ENCODE measurements around the gene NYNRIN. TPM values are rescaled to one million over a fixed set of nuclear protein-coding genes. Genes with fewer than 3 reads are reported as not detected.

NYNRIN gene
- total RNA-seq, 4 donors from 2014 or later = 4.7 to 14.7 (median 11.8) TPM

DNA sequence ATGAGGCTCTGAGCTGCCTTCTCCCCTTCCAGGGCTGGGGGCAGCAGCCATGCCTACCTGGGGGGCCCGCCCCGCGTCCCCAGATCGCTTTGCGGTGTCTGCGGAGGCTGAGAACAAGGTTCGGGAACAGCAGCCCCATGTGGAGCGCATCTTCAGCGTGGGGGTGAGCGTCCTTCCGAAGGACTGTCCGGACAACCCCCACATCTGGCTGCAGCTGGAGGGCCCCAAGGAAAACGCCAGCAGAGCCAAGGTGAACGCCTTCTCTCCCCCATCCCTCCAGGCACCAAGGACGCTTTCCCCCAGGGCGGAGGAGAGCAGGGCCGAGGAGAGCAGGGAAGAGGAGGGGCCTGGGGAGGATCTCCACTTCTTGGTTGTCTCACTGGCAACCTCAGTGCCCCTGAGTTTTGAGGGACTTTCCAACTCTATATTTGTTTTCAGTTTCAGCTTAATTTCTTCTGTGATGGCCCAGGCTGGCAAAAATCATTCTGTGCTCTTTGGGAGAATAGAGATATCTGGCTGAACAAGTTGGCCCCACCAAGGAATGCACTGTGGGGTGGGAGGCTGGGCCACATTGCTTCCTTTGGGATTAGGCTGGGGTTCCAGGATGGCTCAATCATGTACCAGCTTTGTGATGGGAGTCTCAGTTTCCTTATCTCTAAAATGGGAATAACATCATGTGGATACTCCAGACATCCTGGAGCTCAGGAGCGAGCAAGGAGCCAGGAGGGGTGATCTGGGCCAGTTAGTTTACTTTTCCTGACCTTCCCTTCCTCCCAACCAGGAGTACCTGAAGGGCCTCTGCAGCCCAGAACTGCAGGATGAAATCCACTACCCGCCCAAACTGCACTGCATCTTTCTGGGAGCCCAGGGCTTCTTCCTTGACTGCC, 32.1 kb downstream of the NYNRIN start:
- H3K27ac ChIP-seq = peak overlapping the region; percentile 93 to 99 (median 98)
- no peak for DNase-seq
- peak overlapping the region; percentile 59 to 88 (median 80) for H3K4me3 ChIP-seq
- TF ChIP-seq CTCF (IDR thresholded peaks at IDR 0.05) = peak in 1 of 6 experiments; percentile 17
- TF ChIP-seq POLR2A (IDR thresholded peaks at IDR 0.05) = no peak
- peaks cover 26 to 77% (median 39%) of the 10 kb centered on the region in 3 donors for H3K4me1 ChIP-seq
- no peaks in the 10 kb centered on the region for H3K9me3 ChIP-seq
- peaks cover 14 to 46% (median 15%) of the 10 kb centered on the region in 3 donors for H3K36me3 ChIP-seq
- intact Hi-C loops (cut with DNase I) = loop anchor here (5.0 kb wide), 2 partner anchors 64 to 99 kb away; partner anchors contain the start of gene NFATC4
- H3K27me3 ChIP-seq = no peaks in the 10 kb centered on the region
- WGBS, 2 donors = 10 to 13% methylated on average over 5 to 16 of the region's 19 CpGs

DNA sequence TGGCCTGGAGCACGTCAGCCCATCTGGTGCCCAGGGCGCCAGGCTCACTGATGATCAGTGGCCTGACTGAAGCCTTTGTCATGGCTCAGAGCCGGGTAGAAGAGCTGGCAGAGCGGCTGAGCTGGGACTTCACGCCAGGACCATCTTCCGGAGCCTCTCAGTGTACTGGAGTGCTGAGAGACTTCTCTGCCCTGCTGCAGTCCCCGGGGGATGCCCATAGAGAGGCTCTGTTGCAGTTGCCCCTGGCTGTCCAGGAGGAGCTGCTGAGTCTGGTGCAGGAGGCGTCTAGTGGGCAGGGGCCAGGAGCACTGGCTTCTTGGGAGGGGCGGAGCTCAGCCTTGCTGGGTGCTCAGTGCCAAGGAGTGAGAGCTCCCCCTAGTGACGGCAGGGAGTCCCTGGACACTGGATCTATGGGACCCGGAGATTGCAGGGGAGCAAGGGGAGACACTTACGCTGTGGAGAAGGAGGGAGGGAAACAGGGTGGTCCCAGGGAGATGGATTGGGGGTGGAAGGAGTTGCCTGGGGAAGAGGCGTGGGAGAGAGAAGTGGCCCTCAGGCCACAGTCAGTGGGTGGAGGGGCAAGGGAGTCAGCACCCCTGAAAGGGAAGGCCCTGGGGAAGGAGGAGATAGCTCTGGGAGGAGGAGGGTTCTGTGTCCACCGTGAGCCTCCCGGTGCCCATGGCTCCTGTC, 32.9 kb downstream of the NYNRIN start:
- H3K27ac ChIP-seq = peak overlapping the region; percentile 93 to 99 (median 98)
- peak; percentile 56 for DNase-seq
- 17 to 22% methylated on average over 4 to 10 of the region's 15 CpGs for WGBS, 2 donors
- H3K4me1 ChIP-seq = peaks cover 27 to 77% (median 43%) of the 10 kb centered on the region in 3 donors
- peaks cover 14 to 54% (median 20%) of the 10 kb centered on the region in 3 donors for H3K36me3 ChIP-seq
- TF ChIP-seq POLR2A (IDR thresholded peaks at IDR 0.05) = no peak
- TF ChIP-seq CTCF (IDR thresholded peaks at IDR 0.05) = peak; percentile 85 to 96 (median 92)
- peak overlapping the region in 3 of 4 donors; percentile 79 to 88 (median 80) for H3K4me3 ChIP-seq
- no peaks in the 10 kb centered on the region for H3K9me3 ChIP-seq
- H3K27me3 ChIP-seq = no peaks in the 10 kb centered on the region
- intact Hi-C loops (cut with DNase I) = loop anchor here (5.0 kb wide), 2 partner anchors 64 to 99 kb away; partner anchors contain the start of gene NFATC4

DNA sequence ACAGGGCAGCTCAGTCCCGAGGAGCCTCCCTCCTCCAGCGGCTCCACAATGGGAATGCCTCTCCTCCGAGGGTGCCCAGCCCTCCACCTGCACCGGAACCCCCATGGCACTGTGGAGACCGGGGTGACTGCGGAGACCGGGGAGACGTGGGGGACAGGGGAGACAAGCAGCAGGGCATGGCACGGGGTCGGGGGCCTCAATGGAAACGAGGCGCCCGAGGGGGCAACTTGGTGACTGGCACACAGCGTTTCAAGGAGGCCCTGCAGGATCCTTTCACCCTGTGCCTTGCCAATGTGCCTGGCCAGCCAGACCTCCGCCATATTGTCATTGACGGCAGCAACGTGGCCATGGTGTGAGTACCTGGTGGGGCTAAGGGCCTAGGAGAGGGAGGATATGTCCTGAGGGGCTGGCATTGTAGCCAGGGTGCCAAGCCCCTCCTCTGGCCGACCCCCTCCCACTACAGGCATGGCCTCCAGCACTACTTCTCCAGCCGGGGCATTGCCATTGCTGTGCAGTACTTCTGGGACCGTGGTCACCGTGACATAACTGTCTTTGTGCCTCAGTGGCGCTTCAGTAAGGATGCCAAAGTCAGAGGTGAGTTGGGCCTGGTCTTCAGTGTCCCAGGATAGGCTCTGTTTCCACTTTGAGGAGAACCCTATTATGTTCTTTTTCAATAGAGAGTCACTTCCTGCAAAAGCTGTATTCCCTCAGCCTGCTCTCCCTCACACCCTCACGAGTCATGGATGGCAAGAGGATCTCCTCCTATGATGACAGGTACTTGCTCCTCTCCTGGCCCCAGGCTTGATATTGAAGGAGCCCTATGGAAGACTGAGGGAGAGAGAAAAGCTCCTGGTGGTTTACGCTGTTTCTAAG, 33.7 kb downstream of the NYNRIN start:
- 79 to 83% methylated on average over 6 to 18 of the region's 24 CpGs for WGBS, 2 donors
- intact Hi-C loops (cut with DNase I) = loop anchor here (5.0 kb wide), 2 partner anchors 65 to 100 kb away; partner anchors contain the start of gene NFATC4
- Histone ChIP-seq H3K36me3 (peaks cover 19 to 62% (median 27%) of the 10 kb centered on the region in 3 donors), H3K27ac (peak overlapping the region in 3 of 4 donors; percentile 97 to 99 (median 99)), H3K27me3 (no peaks in the 10 kb centered on the region), H3K9me3 (no peaks in the 10 kb centered on the region), H3K4me3 (peak overlapping the region in 3 of 4 donors; percentile 79 to 88 (median 80)), H3K4me1 (peaks cover 34 to 77% (median 46%) of the 10 kb centered on the region in 3 donors)
- TF ChIP-seq CTCF (IDR thresholded peaks at IDR 0.05) = no peak
- no peak for TF ChIP-seq POLR2A (IDR thresholded peaks at IDR 0.05)
- no peak for DNase-seq

- Histone ChIP-seq H3K4me3 (no peak overlapping the region), H3K4me1 (peaks cover 35 to 77% (median 48%) of the 10 kb centered on the region in 3 donors), H3K9me3 (no peaks in the 10 kb centered on the region), H3K36me3 (peaks cover 30 to 78% (median 37%) of the 10 kb centered on the region in 3 donors), H3K27me3 (no peaks in the 10 kb centered on the region), H3K27ac (no peak overlapping the region)
- 72 to 75% methylated on average over 7 of the region's 7 CpGs for WGBS, 2 donors
- no peak for DNase-seq
- TF ChIP-seq CTCF (IDR thresholded peaks at IDR 0.05) (no peak), POLR2A (IDR thresholded peaks at IDR 0.05) (no peak)
- intact Hi-C loops (cut with DNase I) = loop anchor here (5.0 kb wide), 2 partner anchors 67 to 102 kb away; partner anchors contain the start of gene NFATC4
These were observed 35.2 kb downstream of the NYNRIN start for GRCh38 chr14:24434036-24434435.
